Activated CD4-positive, alpha-beta memory T cell treated with anti-CD3 and anti-CD28 coated beads for 36 hours (primary cell): ENCODE measurements around the gene PPM1K. TPM values are rescaled to one million over a fixed set of nuclear protein-coding genes. Genes with fewer than 3 reads are reported as not detected.
A peak's percentile ranks its signal among the peaks of the same experiment; 100 is the strongest.

ENCODE experiments used
- CTCF ChIA-PET: fragments of 350-600 bp; sonication (Branson Sonifier 250); formaldehyde crosslinking; loops from one replicate; lab custom pipeline; 2021; ENCODE audit warnings: antibody characterized with exemption, inconsistent platforms; lab: Charles Lee
- POLR2A ChIA-PET: fragments of 350-600 bp; sonication (Branson Sonifier 250); formaldehyde crosslinking; loops from one replicate; lab custom pipeline; 2021; ENCODE audit warnings: antibody characterized with exemption; lab: Charles Lee
- DNase-seq: peaks from one replicate; pipeline ENCODE4 v3.0.0-alpha.2; 2020
- H3K27ac Mint-ChIP-seq: one replicate; pipeline ENCODE4 v1.8.0; 2021; ENCODE audit warnings: mixed read lengths
- H3K27me3 Mint-ChIP-seq: one replicate; pipeline ENCODE4 v1.8.0; 2021; ENCODE audit warnings: mixed read lengths
- H3K36me3 Mint-ChIP-seq: one replicate; pipeline ENCODE4 v1.8.0; 2021; ENCODE audit warnings: mixed read lengths
- H3K4me1 Mint-ChIP-seq: one replicate; pipeline ENCODE4 v1.8.0; 2021; ENCODE audit warnings: low read depth, mixed read lengths
- H3K4me3 Mint-ChIP-seq: one replicate; pipeline ENCODE4 v1.8.0; 2021; ENCODE audit warnings: mild to moderate bottlenecking, mixed read lengths
- H3K9me3 Mint-ChIP-seq: one replicate; pipeline ENCODE4 v1.8.0; 2021; ENCODE audit warnings: mixed read lengths
- intact Hi-C: fragments of 100-400 bp; cut with micrococcal nuclease; formaldehyde crosslinking; loops from one replicate; pipeline ENCODE4 v1.15.1; 2023
- total RNA-seq, 2 experiments: library from RNA; stranded (reverse); gene quantifications; one replicate each; pipeline ENCODE4 v1.2.3, GENCODE V29; 2021

PPM1K gene
- total RNA-seq, 2 experiments from 2014 or later = 63.7 to 65.5 TPM

GRCh38 chr4:88275949-88276515 lies 8.3 kb downstream of the PPM1K start:
- peaks cover 35% of the 10 kb centered on the region for H3K4me1 Mint-ChIP-seq
- intact Hi-C loops = no loop called here
- CTCF ChIA-PET = interaction anchor here (1.0 to 1.6 kb wide), 2 partner anchors 14 to 57 kb away, joined by 3 to 5 read pairs; no protein-coding TSS in a partner anchor
- no peak overlapping the region for H3K27ac Mint-ChIP-seq
- no peak for DNase-seq
- no peaks in the 10 kb centered on the region for H3K9me3 Mint-ChIP-seq
- POLR2A ChIA-PET = interaction anchor here (0.7 to 1.1 kb wide), 2 partner anchors 9 to 251 kb away, joined by 3 to 4 read pairs; partner anchors contain the start of gene PPM1K
- peaks cover 33% of the 10 kb centered on the region for H3K36me3 Mint-ChIP-seq
- H3K27me3 Mint-ChIP-seq = no peaks in the 10 kb centered on the region
- H3K4me3 Mint-ChIP-seq = no peak overlapping the region

GRCh38 chr4:88275516-88275915 lies 8.8 kb downstream of the PPM1K start:
- H3K36me3 Mint-ChIP-seq = peaks cover 33% of the 10 kb centered on the region
- POLR2A ChIA-PET = interaction anchor here (0.7 to 1.1 kb wide), 2 partner anchors 9 to 252 kb away, joined by 3 to 4 read pairs; partner anchors contain the start of gene PPM1K
- no peak overlapping the region for H3K27ac Mint-ChIP-seq
- CTCF ChIA-PET = interaction anchor here (1.0 to 1.6 kb wide), 2 partner anchors 14 to 56 kb away, joined by 3 to 5 read pairs; no protein-coding TSS in a partner anchor
- intact Hi-C loops = no loop called here
- no peaks in the 10 kb centered on the region for H3K9me3 Mint-ChIP-seq
- peaks cover 31% of the 10 kb centered on the region for H3K4me1 Mint-ChIP-seq
- H3K27me3 Mint-ChIP-seq = no peaks in the 10 kb centered on the region
- no peak for DNase-seq
- no peak overlapping the region for H3K4me3 Mint-ChIP-seq

GRCh38 chr4:88268913-88269312 lies 15.4 kb downstream of the PPM1K start:
- ChIA-PET CTCF (no interaction called here), POLR2A (no interaction called here)
- H3K4me1 Mint-ChIP-seq = no peaks in the 10 kb centered on the region
- peaks cover 17% of the 10 kb centered on the region for H3K36me3 Mint-ChIP-seq
- DNase-seq = no peak
- intact Hi-C loops = no loop called here
- H3K27me3 Mint-ChIP-seq = no peaks in the 10 kb centered on the region
- H3K27ac Mint-ChIP-seq = no peak overlapping the region
- H3K4me3 Mint-ChIP-seq = no peak overlapping the region
- no peaks in the 10 kb centered on the region for H3K9me3 Mint-ChIP-seq

- Mint-ChIP-seq H3K27me3 (no peaks in the 10 kb centered on the region), H3K36me3 (peaks cover 32% of the 10 kb centered on the region), H3K4me3 (no peak overlapping the region), H3K27ac (no peak overlapping the region), H3K9me3 (no peaks in the 10 kb centered on the region), H3K4me1 (no peaks in the 10 kb centered on the region)
- CTCF ChIA-PET = interaction anchor here (0.8 to 1.1 kb wide), 2 partner anchors 12 to 45 kb away, joined by 3 read pairs; no protein-coding TSS in a partner anchor
- intact Hi-C loops = no loop called here
- POLR2A ChIA-PET = no interaction called here
- no peak for DNase-seq
Observed at GRCh38 chr4:88264336-88264735, 20.0 kb downstream of the PPM1K start.

GRCh38 chr4:88257726-88258125 lies 26.6 kb downstream of the PPM1K start:
- intact Hi-C loops = no loop called here
- CTCF ChIA-PET = no interaction called here
- no peak overlapping the region for H3K4me3 Mint-ChIP-seq
- no peaks in the 10 kb centered on the region for H3K9me3 Mint-ChIP-seq
- POLR2A ChIA-PET = no interaction called here
- H3K27me3 Mint-ChIP-seq = no peaks in the 10 kb centered on the region
- no peaks in the 10 kb centered on the region for H3K4me1 Mint-ChIP-seq
- peaks cover 16% of the 10 kb centered on the region for H3K36me3 Mint-ChIP-seq
- DNase-seq = no peak
- H3K27ac Mint-ChIP-seq = no peak overlapping the region

- Mint-ChIP-seq H3K36me3 (peaks cover 3% of the 10 kb centered on the region), H3K4me3 (no peak overlapping the region), H3K4me1 (no peaks in the 10 kb centered on the region), H3K27ac (no peak overlapping the region), H3K27me3 (no peaks in the 10 kb centered on the region), H3K9me3 (no peaks in the 10 kb centered on the region)
- ChIA-PET POLR2A (interaction anchor here (0.6 kb wide), 1 partner anchor 899 kb away, joined by 5 read pairs; no protein-coding TSS in a partner anchor), CTCF (no interaction called here)
- intact Hi-C loops = no loop called here
- DNase-seq = no peak
Observed at GRCh38 chr4:88255111-88255510, 29.2 kb downstream of the PPM1K start.

- Mint-ChIP-seq H3K9me3 (no peaks in the 10 kb centered on the region), H3K36me3 (no peaks in the 10 kb centered on the region), H3K27me3 (no peaks in the 10 kb centered on the region), H3K4me3 (no peak overlapping the region), H3K27ac (no peak overlapping the region), H3K4me1 (no peaks in the 10 kb centered on the region)
- CTCF ChIA-PET = interaction anchor here (1.4 kb wide), 1 partner anchor 12 kb away, joined by 3 read pairs; no protein-coding TSS in a partner anchor
- DNase-seq = no peak
- POLR2A ChIA-PET = no interaction called here
- intact Hi-C loops = no loop called here
Observed at GRCh38 chr4:88251924-88252323, 32.4 kb downstream of the PPM1K start.

- CTCF ChIA-PET = interaction anchor here (2.9 kb wide), 1 partner anchor 268 kb away, joined by 10 read pairs; no protein-coding TSS in a partner anchor
- POLR2A ChIA-PET = no interaction called here
Observed at GRCh38 chr4:88247148-88247547, 37.2 kb downstream of the PPM1K start.

GRCh38 chr4:88246600-88246999 lies 37.8 kb downstream of the PPM1K start:
- DNase-seq = no peak
- ChIA-PET CTCF (interaction anchor here (2.9 kb wide), 1 partner anchor 268 kb away, joined by 10 read pairs; no protein-coding TSS in a partner anchor), POLR2A (no interaction called here)
- intact Hi-C loops = no loop called here
- Mint-ChIP-seq H3K4me1 (peaks cover 10% of the 10 kb centered on the region), H3K36me3 (no peaks in the 10 kb centered on the region), H3K4me3 (no peak overlapping the region), H3K9me3 (no peaks in the 10 kb centered on the region), H3K27ac (no peak overlapping the region), H3K27me3 (no peaks in the 10 kb centered on the region)

More at GRCh38 chr4:88247148-88247547, 37.2 kb downstream of the PPM1K start:
- DNase-seq = no peak
- Mint-ChIP-seq H3K4me1 (peaks cover 10% of the 10 kb centered on the region), H3K36me3 (no peaks in the 10 kb centered on the region), H3K9me3 (no peaks in the 10 kb centered on the region), H3K27ac (no peak overlapping the region), H3K27me3 (no peaks in the 10 kb centered on the region), H3K4me3 (no peak overlapping the region)
- intact Hi-C loops = no loop called here

GRCh38 chr4:88244816-88245579 lies 39.4 kb downstream of the PPM1K start:
- DNase-seq = peak; percentile 54
- Mint-ChIP-seq H3K4me3 (peak overlapping the region; percentile 49), H3K4me1 (peaks cover 10% of the 10 kb centered on the region), H3K27me3 (no peaks in the 10 kb centered on the region), H3K36me3 (no peaks in the 10 kb centered on the region), H3K9me3 (no peaks in the 10 kb centered on the region), H3K27ac (no peak overlapping the region)
- ChIA-PET POLR2A (no interaction called here), CTCF (interaction anchor here (0.6 to 2.9 kb wide), 4 partner anchors 26 to 270 kb away, joined by 3 to 10 read pairs (median 5); no protein-coding TSS in a partner anchor)
- intact Hi-C loops = no loop called here

GRCh38 chr4:88244056-88244455 lies 40.3 kb downstream of the PPM1K start:
- intact Hi-C loops = no loop called here
- H3K4me3 Mint-ChIP-seq = no peak overlapping the region
- H3K27me3 Mint-ChIP-seq = no peaks in the 10 kb centered on the region
- H3K4me1 Mint-ChIP-seq = peaks cover 10% of the 10 kb centered on the region
- H3K9me3 Mint-ChIP-seq = no peaks in the 10 kb centered on the region
- ChIA-PET POLR2A (no interaction called here), CTCF (interaction anchor here (1.4 to 2.9 kb wide), 3 partner anchors 25 to 271 kb away, joined by 4 to 10 read pairs (median 6); no protein-coding TSS in a partner anchor)
- no peak for DNase-seq
- H3K36me3 Mint-ChIP-seq = no peaks in the 10 kb centered on the region
- H3K27ac Mint-ChIP-seq = no peak overlapping the region

- CTCF ChIA-PET = interaction anchor here (1.6 kb wide), 1 partner anchor 23 kb away, joined by 4 read pairs; no protein-coding TSS in a partner anchor
- intact Hi-C loops = no loop called here
- H3K27me3 Mint-ChIP-seq = no peaks in the 10 kb centered on the region
- H3K36me3 Mint-ChIP-seq = no peaks in the 10 kb centered on the region
- POLR2A ChIA-PET = no interaction called here
- no peak overlapping the region for H3K4me3 Mint-ChIP-seq
- H3K4me1 Mint-ChIP-seq = peaks cover 10% of the 10 kb centered on the region
- H3K27ac Mint-ChIP-seq = no peak overlapping the region
- DNase-seq = no peak
- H3K9me3 Mint-ChIP-seq = no peaks in the 10 kb centered on the region
Observed at GRCh38 chr4:88242144-88242543, 42.2 kb downstream of the PPM1K start.
